Measurements from ENCODE around the gene TEX14. TPM values are rescaled to one million over a fixed set of nuclear protein-coding genes. Genes with fewer than 3 reads are reported as not detected.
A peak's percentile ranks its signal among the peaks of the same experiment; 100 is the strongest.

The TEX14 gene
- total and polyA plus RNA-seq, 10 of the 15 experiments (the other 5 are each of a cell fraction or from before 2014, with no cell fraction given), result 0.15 to 1.3 (median 0.66) TPM

- TF ChIP-seq, protein P1, sequence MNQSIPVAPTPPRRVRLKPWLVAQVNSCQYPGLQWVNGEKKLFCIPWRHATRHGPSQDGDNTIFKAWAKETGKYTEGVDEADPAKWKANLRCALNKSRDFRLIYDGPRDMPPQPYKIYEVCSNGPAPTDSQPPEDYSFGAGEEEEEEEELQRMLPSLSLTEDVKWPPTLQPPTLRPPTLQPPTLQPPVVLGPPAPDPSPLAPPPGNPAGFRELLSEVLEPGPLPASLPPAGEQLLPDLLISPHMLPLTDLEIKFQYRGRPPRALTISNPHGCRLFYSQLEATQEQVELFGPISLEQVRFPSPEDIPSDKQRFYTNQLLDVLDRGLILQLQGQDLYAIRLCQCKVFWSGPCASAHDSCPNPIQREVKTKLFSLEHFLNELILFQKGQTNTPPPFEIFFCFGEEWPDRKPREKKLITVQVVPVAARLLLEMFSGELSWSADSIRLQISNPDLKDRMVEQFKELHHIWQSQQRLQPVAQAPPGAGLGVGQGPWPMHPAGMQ (IDR thresholded peaks at IDR 0.05; ENCODE audit: borderline replicate concordance), result no peak
- TF ChIP-seq CEBPB (IDR thresholded peaks at IDR 0.05; ENCODE audit: borderline replicate concordance in 1 of 2, low read depth in 2 of 2, low read length in 2 of 2), result no peak
- no peak for TF ChIP-seq SPI1 (IDR thresholded peaks at IDR 0.05; ENCODE audit: borderline replicate concordance, insufficient read depth, low read depth, low read length)
- TF ChIP-seq STAT1 (conservative IDR thresholded peaks at IDR 0.05), result no peak
- TF ChIP-seq RFX5 (IDR thresholded peaks at IDR 0.05; ENCODE audit: low read depth, low read length), result no peak
- TF ChIP-seq ZNF384 (IDR thresholded peaks at IDR 0.05; ENCODE audit: borderline replicate concordance, low read depth, low read length), result no peak
- TF ChIP-seq PAX5 (IDR thresholded peaks at IDR 0.05; ENCODE audit: borderline replicate concordance, low read depth, low read length), result peak; percentile 35; the same call in 1 of the 2 replicates
- TF ChIP-seq EGR1 (IDR thresholded peaks at IDR 0.05; ENCODE audit: borderline replicate concordance in 1 of 2, low read depth in 2 of 2, low read length in 2 of 2), result 0 out of 3 replicates have a peak, but pooled peaks of 1 of the 2 experiments have one; percentile 21
- no peak for TF ChIP-seq TARDBP (IDR thresholded peaks at IDR 0.05; ENCODE audit: borderline replicate concordance)
- TF ChIP-seq FOXK2 (IDR thresholded peaks at IDR 0.05), result no peak
- 0 out of 2 replicates have a peak, but pooled peaks have one; percentile 36 for TF ChIP-seq DPF2 (IDR thresholded peaks at IDR 0.05)
- no peak for TF ChIP-seq SRF (IDR thresholded peaks at IDR 0.05; ENCODE audit: low read depth in 2 of 2, low read length in 2 of 2)
- TF ChIP-seq POLR2AphosphoS2 (IDR thresholded peaks at IDR 0.05; ENCODE audit: low read depth, low read length), result no peak
- TF ChIP-seq SUPT20H (IDR thresholded peaks at IDR 0.05; ENCODE audit: borderline replicate concordance, control insufficient read depth, low read depth, low read length), result no peak
- 0 out of 2 replicates have a peak, but pooled peaks have one; percentile 8 for TF ChIP-seq REST (IDR thresholded peaks at IDR 0.05; ENCODE audit: low read depth, low read length)
- no peak for TF ChIP-seq MYC (IDR thresholded peaks at IDR 0.05; ENCODE audit: insufficient read depth, insufficient read length, insufficient replicate concordance, low read length, severe bottlenecking)
- TF ChIP-seq TAF1 (IDR thresholded peaks at IDR 0.05; ENCODE audit: borderline replicate concordance, low read depth, low read length), result no peak
- no peak for TF ChIP-seq BMI1 (IDR thresholded peaks at IDR 0.05; ENCODE audit: borderline replicate concordance)
- peak; percentile 79 to 84 for TF ChIP-seq IKZF2 (IDR thresholded peaks at IDR 0.05)
- TF ChIP-seq MTA2 (IDR thresholded peaks at IDR 0.05; ENCODE audit: low read depth), result peak; percentile 57; the same call in 1 of the 2 replicates
- peak; percentile 98 for TF ChIP-seq TCF12 (IDR thresholded peaks at IDR 0.05; ENCODE audit: low read depth, low read length)
- no peak for TF ChIP-seq SMAD5 (IDR thresholded peaks at IDR 0.05; ENCODE audit: low read depth)
- no peak for TF ChIP-seq CTCF (IDR thresholded peaks at IDR 0.05 in 2 of 3, conservative IDR thresholded peaks at IDR 0.05 in 1 of 3; ENCODE audit: control insufficient read depth in 2 of 3, extremely low read depth in 1 of 3, insufficient read depth in 1 of 3, low read depth in 3 of 3, low read length in 3 of 3)
- peak; percentile 97 for TF ChIP-seq CBFB (IDR thresholded peaks at IDR 0.05; ENCODE audit: low read depth)
- peak; percentile 55; the same call in 1 of the 2 replicates for TF ChIP-seq TCF7 (IDR thresholded peaks at IDR 0.05; ENCODE audit: borderline replicate concordance)
- peak; percentile 24; the same call in 1 of the 2 replicates for TF ChIP-seq NBN (IDR thresholded peaks at IDR 0.05)
These were observed 70.7 kb downstream of the TEX14 start (continued) for GRCh38 chr17:58621174-58621573.

Measured in GM12878 (cell line).